Stomach (tissue), 9 donors: ENCODE data around the gene MEGF6. TPM values are rescaled to one million over a fixed set of nuclear protein-coding genes. Genes with fewer than 3 reads are reported as not detected.

Experiments used
- DNase-seq, 2 donors: peaks; one replicate each; pipeline versions ENCODE4 v3.0.0 to v3.0.0-alpha.2; 2013 to 2019
- H3K27ac ChIP-seq, 5 donors: fragments of 200-600 bp in 4 of 5; sonication (generic) in 4 of 5; one replicate each; pipeline ENCODE4 v1.5.1; 2013 to 2019; ENCODE audit warnings: mild to moderate bottlenecking in 1 of 5, moderate library complexity in 1 of 5
- H3K27me3 ChIP-seq, 3 donors: fragments of 200-600 bp; sonication (generic); one replicate each; pipeline ENCODE4 v1.5.1; 2017 to 2019; ENCODE audit warnings: mixed run types in 1 of 3
- H3K36me3 ChIP-seq, 4 donors: fragments of 200-600 bp; sonication (generic); 1 replicate in 3 of 4; 2 replicates in 1 of 4; pipeline ENCODE4 v1.5.1; 2016 to 2019
- H3K4me1 ChIP-seq, 4 donors: fragments of 200-600 bp; sonication (generic); one replicate each; pipeline ENCODE4 v1.5.1; 2016 to 2019
- H3K4me3 ChIP-seq, 4 donors: fragments of 200-600 bp; sonication (generic) in 3 of 4; one replicate each; pipeline ENCODE4 v1.5.1; 2016 to 2019; ENCODE audit warnings: mild to moderate bottlenecking in 1 of 4
- H3K9me3 ChIP-seq, 4 donors: fragments of 200-600 bp; sonication (generic); one replicate each; pipeline ENCODE4 v1.5.1; 2016 to 2019
- EP300 ChIP-seq: sonication (generic); formaldehyde crosslinking; IDR thresholded peaks from one replicate; pipeline ENCODE4 v1.6.1; 2017; ENCODE audit warnings: antibody characterized with exemption
- POLR2A ChIP-seq, 4 donors: fragments of 450-650 bp; IDR thresholded peaks; one replicate each; pipeline ENCODE4 v1.6.1; 2016; ENCODE audit warnings: antibody characterized with exemption in 4 of 4, control low read depth in 2 of 4, mild to moderate bottlenecking in 1 of 4, moderate library complexity in 1 of 4
- POLR2AphosphoS5 ChIP-seq, 3 donors: sonication (generic); formaldehyde crosslinking; IDR thresholded peaks; one replicate each; pipeline ENCODE4 v1.6.1; 2016; ENCODE audit warnings: antibody characterized with exemption in 3 of 3
- WGBS, 5 donors: extraction: QIAGEN DNeasy Blood & Tissue Kit in 3 of 5; methylation state at CpG; one replicate each; pipeline versions ENCODE4 v1.1.5 to v1.1.7; 2013 to 2018; 5-methylcytosine and 5-hydroxymethylcytosine counted together
- intact Hi-C: fragments of 100-400 bp; cut with DNase I; formaldehyde crosslinking; loops from one replicate; pipeline ENCODE4 v1.15.1; 2023; ENCODE audit warnings: low total_unique reads
- polyA plus RNA-seq, 3 donors: library from polyadenylated mRNA; stranded (reverse); fragments of 200-250 nt; gene quantifications; one replicate each; pipeline ENCODE4 v1.2.3, GENCODE V29; 2013
- total RNA-seq, 5 donors: library from RNA; depleted of rRNA; stranded (reverse); fragments of >200 nt; gene quantifications; one replicate each; pipeline versions ENCODE4 v1.1.0 to v1.2.3, GENCODE V29; 2014 to 2016
- TF ChIP-seq, protein P1 (sequence below), 7 experiments: fragments of 450-650 bp in 4 of 7; fragments of 200-600 bp in 3 of 7; sonication (generic) in 3 of 7; IDR thresholded peaks; one replicate each; pipeline ENCODE4 v1.5.1; 2016 to 2019; ENCODE audit warnings: antibody characterized with exemption in 7 of 7, control low read depth in 2 of 7, mild to moderate bottlenecking in 1 of 7
- donor health status: healthy with polysubstance abuse.
- donor health status: Bipolar disorder and iron deficiency.
- donor health status: healthy.

The MEGF6 gene
- total and polyA plus RNA-seq, 8 donors, result 2.6 to 57.2 (median 26.7) TPM

DNA sequence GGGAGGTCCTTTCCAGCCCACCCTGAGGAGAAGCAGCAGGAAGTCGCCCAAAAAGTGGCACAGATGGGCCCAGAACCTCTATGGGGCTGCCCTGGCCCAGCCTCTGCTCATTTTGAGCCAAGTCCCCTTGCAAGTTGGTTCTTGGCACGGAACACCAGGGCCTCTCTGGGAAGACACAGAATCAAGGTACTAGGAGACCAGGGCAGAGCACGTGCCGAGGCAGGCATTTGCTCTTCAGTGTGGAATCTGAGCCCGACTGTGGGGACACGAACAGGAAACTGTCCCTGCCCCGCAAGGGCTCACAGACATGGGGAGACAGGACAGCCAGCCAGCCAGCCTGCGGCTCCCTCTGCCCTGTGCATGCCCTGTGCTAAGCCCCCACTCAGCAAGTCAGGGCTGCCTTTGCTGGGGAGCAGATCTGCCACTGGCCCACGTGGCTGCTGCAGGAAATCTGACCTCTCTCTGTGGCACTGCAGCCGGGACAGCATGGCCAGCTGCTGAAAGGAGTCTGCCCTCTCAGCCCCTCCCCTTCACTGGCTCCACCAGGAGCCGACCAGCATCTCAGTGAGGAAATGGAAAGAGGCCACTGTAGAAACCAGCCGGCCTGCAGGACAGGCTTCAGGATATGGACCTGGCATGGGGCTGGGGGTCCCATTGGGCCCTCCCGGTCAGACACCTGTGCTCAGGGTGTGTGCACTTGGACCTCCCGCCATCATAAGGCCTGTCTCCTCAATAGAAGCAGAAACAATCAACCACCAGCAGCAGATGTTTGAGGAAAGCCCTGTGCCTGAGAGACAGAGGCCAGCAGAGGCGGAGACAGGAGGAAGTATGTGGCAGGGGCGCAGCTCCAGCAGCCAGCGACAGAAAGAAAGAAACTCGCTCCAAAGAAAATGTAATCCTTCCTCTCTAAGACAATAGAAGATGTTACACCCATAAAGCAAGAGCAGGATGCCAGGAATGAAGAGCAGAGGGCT is 153.1 kb downstream of the MEGF6 start:
- peak overlapping the region; percentile 75 to 93 (median 92) for H3K27ac ChIP-seq
- H3K36me3 ChIP-seq, result peaks cover 0 to 2% (median 0%) of the 10 kb centered on the region in 4 donors
- no peaks in the 10 kb centered on the region for H3K9me3 ChIP-seq
- H3K27me3 ChIP-seq, result peaks cover 4 to 37% (median 18%) of the 10 kb centered on the region in 3 donors
- peak; percentile 58 to 60 for DNase-seq
- H3K4me3 ChIP-seq, result no peak overlapping the region
- TF ChIP-seq POLR2A (IDR thresholded peaks at IDR 0.05) (no peak), POLR2AphosphoS5 (IDR thresholded peaks at IDR 0.05) (no peak), EP300 (no peak)
- intact Hi-C loops, result no loop called here
- WGBS, 5 donors, result 31 to 39% (median 36%) methylated on average over 11 to 18 of the region's 18 CpGs
- H3K4me1 ChIP-seq, result peaks cover 62 to 87% (median 80%) of the 10 kb centered on the region in 4 donors

DNA sequence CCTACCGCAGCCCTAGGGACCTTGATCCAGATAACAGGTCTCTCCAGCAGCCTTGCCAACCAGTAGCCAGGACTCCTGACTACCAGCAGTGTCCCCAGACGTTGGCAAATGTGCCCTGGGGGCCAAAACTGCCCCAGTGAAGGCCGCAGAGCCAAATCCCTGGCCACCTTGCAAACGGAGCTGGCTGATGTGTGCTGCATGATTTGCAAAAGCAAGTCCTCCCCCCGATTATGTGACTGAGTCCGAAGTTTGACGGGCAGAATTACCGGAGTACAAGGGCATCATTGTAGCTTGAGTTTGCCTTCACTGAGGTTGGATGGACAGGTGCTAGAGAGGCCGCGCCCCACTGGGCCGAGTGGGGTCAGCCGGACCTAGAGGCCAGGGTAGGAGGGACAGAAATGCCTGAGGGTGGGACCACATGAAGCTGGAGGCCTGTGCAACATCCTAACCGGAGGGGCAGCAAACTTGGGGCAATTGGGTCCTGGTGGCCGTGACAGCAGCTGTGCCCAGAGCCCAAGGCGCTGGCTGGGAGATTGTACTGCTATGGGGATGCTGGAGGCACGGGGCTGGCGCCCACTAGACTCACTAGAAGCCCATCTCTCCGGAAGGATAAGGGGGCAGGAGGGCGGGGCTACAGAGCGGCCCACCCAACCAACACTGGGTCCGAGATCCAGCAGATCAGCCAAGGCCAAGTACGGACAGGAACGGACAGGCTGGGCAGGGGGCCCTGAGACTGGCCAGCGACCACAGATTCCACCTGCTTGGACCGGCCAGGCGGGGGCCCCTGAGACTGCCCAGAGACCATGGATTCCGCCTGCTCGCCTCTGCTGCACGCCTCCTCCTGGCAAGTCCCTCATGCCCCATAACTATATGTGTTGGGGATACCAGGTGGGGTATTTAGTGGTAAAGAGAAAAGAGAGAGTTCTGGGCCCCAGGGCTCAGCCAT is 154.1 kb downstream of the MEGF6 start:
- peaks cover 62 to 91% (median 82%) of the 10 kb centered on the region in 4 donors for H3K4me1 ChIP-seq
- WGBS, 5 donors, result 58 to 73% (median 68%) methylated on average over 25 to 29 of the region's 29 CpGs
- peak overlapping the region in 1 of 4 donors; percentile 21 for H3K4me3 ChIP-seq
- intact Hi-C loops, result no loop called here
- H3K27me3 ChIP-seq, result peaks cover 4 to 46% (median 27%) of the 10 kb centered on the region in 3 donors
- H3K9me3 ChIP-seq, result no peaks in the 10 kb centered on the region
- peak overlapping the region; percentile 75 to 93 (median 92) for H3K27ac ChIP-seq
- no peaks in the 10 kb centered on the region for H3K36me3 ChIP-seq
- TF ChIP-seq, protein P1, sequence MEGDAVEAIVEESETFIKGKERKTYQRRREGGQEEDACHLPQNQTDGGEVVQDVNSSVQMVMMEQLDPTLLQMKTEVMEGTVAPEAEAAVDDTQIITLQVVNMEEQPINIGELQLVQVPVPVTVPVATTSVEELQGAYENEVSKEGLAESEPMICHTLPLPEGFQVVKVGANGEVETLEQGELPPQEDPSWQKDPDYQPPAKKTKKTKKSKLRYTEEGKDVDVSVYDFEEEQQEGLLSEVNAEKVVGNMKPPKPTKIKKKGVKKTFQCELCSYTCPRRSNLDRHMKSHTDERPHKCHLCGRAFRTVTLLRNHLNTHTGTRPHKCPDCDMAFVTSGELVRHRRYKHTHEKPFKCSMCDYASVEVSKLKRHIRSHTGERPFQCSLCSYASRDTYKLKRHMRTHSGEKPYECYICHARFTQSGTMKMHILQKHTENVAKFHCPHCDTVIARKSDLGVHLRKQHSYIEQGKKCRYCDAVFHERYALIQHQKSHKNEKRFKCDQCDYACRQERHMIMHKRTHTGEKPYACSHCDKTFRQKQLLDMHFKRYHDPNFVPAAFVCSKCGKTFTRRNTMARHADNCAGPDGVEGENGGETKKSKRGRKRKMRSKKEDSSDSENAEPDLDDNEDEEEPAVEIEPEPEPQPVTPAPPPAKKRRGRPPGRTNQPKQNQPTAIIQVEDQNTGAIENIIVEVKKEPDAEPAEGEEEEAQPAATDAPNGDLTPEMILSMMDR (IDR thresholded peaks at IDR 0.05), result no peak
- no peak for TF ChIP-seq POLR2A (IDR thresholded peaks at IDR 0.05)
- no peak for DNase-seq

DNA sequence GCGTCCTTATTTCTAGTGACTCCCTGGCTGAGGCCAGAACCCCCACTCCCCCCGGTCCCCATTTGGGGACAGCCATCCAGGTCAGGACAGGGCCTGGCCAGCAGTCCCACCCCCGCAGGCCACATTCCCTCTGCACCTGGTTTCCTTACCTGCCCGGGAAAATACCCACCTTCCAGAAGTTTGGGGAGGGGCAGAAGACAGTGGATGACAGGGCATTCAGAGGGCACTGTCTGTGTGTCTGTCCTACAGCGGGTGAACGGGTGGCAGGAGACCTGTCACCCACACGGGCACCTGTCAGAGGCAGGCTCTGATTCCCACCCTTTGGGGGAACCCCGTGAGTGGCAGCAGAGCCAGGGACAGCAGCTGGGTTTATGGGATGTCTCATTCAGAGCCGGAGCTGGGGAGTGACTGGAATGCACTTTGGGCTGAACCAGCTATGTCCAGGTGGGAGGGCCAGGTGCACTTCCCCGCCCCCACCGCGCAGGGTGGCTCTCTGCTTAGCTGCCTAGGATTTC is 154.8 kb downstream of the MEGF6 start:
- H3K4me3 ChIP-seq, result peak overlapping the region in 1 of 4 donors; percentile 21
- peak overlapping the region; percentile 60 to 93 (median 92) for H3K27ac ChIP-seq
- WGBS, 5 donors, result 42 to 71% (median 46%) methylated on average over 7 to 12 of the region's 12 CpGs

DNA sequence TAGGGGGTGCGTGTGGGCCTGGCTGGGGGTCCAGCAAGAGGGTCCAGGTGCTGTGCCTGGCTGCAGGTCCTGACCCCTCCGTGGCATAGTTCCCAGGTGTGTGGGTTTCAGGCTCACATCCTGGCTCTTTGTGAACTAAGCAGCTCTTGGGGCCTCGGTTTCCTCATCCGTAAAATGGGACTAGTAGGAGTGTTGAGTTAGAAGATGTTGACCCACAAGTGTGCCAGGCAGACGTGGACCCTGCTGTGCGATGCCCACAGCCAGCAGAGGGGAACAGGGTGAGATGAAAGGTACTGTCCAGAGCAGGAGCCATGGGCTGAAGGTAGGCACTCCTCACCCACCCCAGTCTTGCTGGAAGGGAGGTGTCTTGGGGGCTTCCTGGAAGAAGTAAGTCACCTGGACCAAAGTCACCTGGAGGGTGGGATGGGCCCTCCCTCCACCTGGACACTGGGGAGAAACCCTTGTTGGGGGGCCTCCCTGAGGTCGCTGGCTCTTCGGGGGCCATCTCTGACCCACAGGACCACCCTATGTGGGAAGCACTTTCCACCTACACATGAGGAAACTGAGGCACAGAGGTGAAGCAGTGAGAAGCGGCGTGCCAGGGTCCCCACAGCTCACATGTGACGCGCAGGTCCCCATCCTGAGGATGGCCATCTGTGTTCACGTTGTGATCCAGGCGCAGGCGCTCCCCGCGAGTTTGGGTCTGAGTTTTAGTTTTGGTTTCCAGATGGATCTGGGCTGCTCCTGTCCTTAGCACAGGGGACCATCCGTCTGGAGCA is 155.4 kb downstream of the MEGF6 start:
- H3K27me3 ChIP-seq, result peaks cover 4 to 60% (median 33%) of the 10 kb centered on the region in 3 donors
- H3K4me3 ChIP-seq, result peak overlapping the region in 3 of 4 donors; percentile 52 to 72 (median 62)
- intact Hi-C loops, result no loop called here
- no peaks in the 10 kb centered on the region for H3K36me3 ChIP-seq
- H3K4me1 ChIP-seq, result peaks cover 61 to 79% (median 77%) of the 10 kb centered on the region in 4 donors
- DNase-seq, result no peak
- TF ChIP-seq POLR2AphosphoS5 (IDR thresholded peaks at IDR 0.05), result no peak
- TF ChIP-seq, protein P1 (IDR thresholded peaks at IDR 0.05), result no peak
- TF ChIP-seq EP300, result no peak
- no peak for TF ChIP-seq POLR2A (IDR thresholded peaks at IDR 0.05)
- H3K27ac ChIP-seq, result peak overlapping the region; percentile 88 to 96 (median 92)
- no peaks in the 10 kb centered on the region for H3K9me3 ChIP-seq
- 74 to 82% (median 81%) methylated on average over 10 to 18 of the region's 18 CpGs for WGBS, 5 donors

More for the DNA sequence above, 154.8 kb downstream of the MEGF6 start:
- intact Hi-C loops, result no loop called here
- TF ChIP-seq POLR2AphosphoS5 (IDR thresholded peaks at IDR 0.05), result peak in 1 of 3 donors; percentile 3
- TF ChIP-seq POLR2A (IDR thresholded peaks at IDR 0.05), result no peak
- peak; percentile 67 to 71 for DNase-seq
- H3K27me3 ChIP-seq, result peaks cover 4 to 54% (median 33%) of the 10 kb centered on the region in 3 donors
- no peaks in the 10 kb centered on the region for H3K9me3 ChIP-seq
- peaks cover 62 to 85% (median 81%) of the 10 kb centered on the region in 4 donors for H3K4me1 ChIP-seq
- H3K36me3 ChIP-seq, result no peaks in the 10 kb centered on the region
